Tibial artery (tissue), 4 donors: ENCODE measurements around the gene ZFX.
"Not testable (repeated sequence)": the region's sequence is repeated elsewhere in the genome, so short reads cannot be mapped to it uniquely, and the experiment has no call there.

Experiments
- DNase-seq, 2 donors: peaks; one replicate each; pipeline ENCODE4 v3.0.0-alpha.2; 2019
- H3K27ac ChIP-seq, 2 donors: fragments of 200-600 bp; sonication (generic) in 1 of 2; 1 replicate in 1 of 2; 2 replicates in 1 of 2; pipeline ENCODE4 v1.5.1; 2018 to 2019; ENCODE audit warnings: mild to moderate bottlenecking in 1 of 2
- H3K27me3 ChIP-seq, 2 donors: fragments of 200-600 bp; sonication (generic) in 1 of 2; one replicate each; pipeline versions ENCODE4 v1.5.1 to v1.6.0; 2016 to 2019
- H3K36me3 ChIP-seq, 3 donors: fragments of 200-600 bp; sonication (generic) in 2 of 3; one replicate each; pipeline ENCODE4 v1.5.1; 2016 to 2019; ENCODE audit warnings: mild to moderate bottlenecking in 2 of 3
- H3K4me1 ChIP-seq, 4 donors: fragments of 200-600 bp; sonication (generic) in 2 of 4; 1 replicate in 3 of 4; 2 replicates in 1 of 4; pipeline ENCODE4 v1.5.1; 2016 to 2019
- H3K4me3 ChIP-seq, 2 donors: fragments of 200-600 bp; sonication (generic) in 1 of 2; 1 replicate in 1 of 2; 2 replicates in 1 of 2; pipeline ENCODE4 v1.5.1; 2018 to 2019; ENCODE audit warnings: mild to moderate bottlenecking in 2 of 2
- H3K9me3 ChIP-seq, 3 donors: fragments of 200-600 bp; sonication (generic) in 1 of 3; one replicate each; pipeline ENCODE4 v1.5.1; 2016 to 2019
- CTCF ChIP-seq, 2 experiments: fragments of 200-600 bp in 1 of 2; fragments of 450-650 bp in 1 of 2; IDR thresholded peaks; one replicate each; pipeline ENCODE4 v1.5.1; 2017 to 2019; ENCODE audit warnings: antibody characterized with exemption in 2 of 2, mild to moderate bottlenecking in 1 of 2, moderate library complexity in 1 of 2
- intact Hi-C: fragments of 100-400 bp; cut with DNase I; formaldehyde crosslinking; loops from one replicate; pipeline ENCODE4 v1.15.0; 2023; ENCODE audit warnings: low total_unique reads

The ZFX gene

GRCh38 chrX:24153178-24153795 lies 3.8 kb downstream of the ZFX start:
- no peak for TF ChIP-seq CTCF (IDR thresholded peaks at IDR 0.05)
- Histone ChIP-seq H3K36me3 (no peaks in the 10 kb centered on the region), H3K27ac (peak overlapping the region in 1 of 2 donors; percentile 97), H3K4me3 (no peak overlapping the region), H3K9me3 (no peaks in the 10 kb centered on the region), H3K4me1 (peaks cover 0 to 67% (median 22%) of the 10 kb centered on the region in 4 donors), H3K27me3 (no peaks in the 10 kb centered on the region)
- intact Hi-C loops: loop anchor here (2.0 to 10.0 kb wide), 2 partner anchors 74 to 248 kb away; partner anchors contain the start of genes APOO and CXorf58
- no peak for DNase-seq

GRCh38 chrX:24153796-24154189 lies 4.3 kb downstream of the ZFX start:
- intact Hi-C loops: loop anchor here (2.0 to 10.0 kb wide), 2 partner anchors 75 to 249 kb away; partner anchors contain the start of genes APOO and CXorf58
- Histone ChIP-seq H3K27me3 (no peaks in the 10 kb centered on the region), H3K36me3 (no peaks in the 10 kb centered on the region), H3K9me3 (no peaks in the 10 kb centered on the region), H3K27ac (peak overlapping the region in 1 of 2 donors; percentile 97), H3K4me3 (no peak overlapping the region), H3K4me1 (peaks cover 0 to 67% (median 22%) of the 10 kb centered on the region in 4 donors)
- TF ChIP-seq CTCF (IDR thresholded peaks at IDR 0.05): no peak
- DNase-seq: no peak

- Histone ChIP-seq H3K4me3 (no peak overlapping the region), H3K27ac (peak overlapping the region in 1 of 2 donors; percentile 97), H3K9me3 (no peaks in the 10 kb centered on the region), H3K36me3 (no peaks in the 10 kb centered on the region), H3K4me1 (peaks cover 0 to 67% (median 26%) of the 10 kb centered on the region in 4 donors), H3K27me3 (no peaks in the 10 kb centered on the region)
- intact Hi-C loops: loop anchor here (10.0 kb wide), 1 partner anchor 250 kb away; the partner anchor contains the start of genes APOO and CXorf58
- no peak for TF ChIP-seq CTCF (IDR thresholded peaks at IDR 0.05)
- DNase-seq: no peak
These were observed 5.0 kb downstream of the ZFX start for GRCh38 chrX:24154490-24155034.

GRCh38 chrX:24155747-24156146 lies 6.2 kb downstream of the ZFX start:
- not testable (repeated sequence) for H3K36me3 ChIP-seq, DNase-seq, H3K27ac ChIP-seq, H3K4me3 ChIP-seq, H3K27me3 ChIP-seq, H3K9me3 ChIP-seq
- intact Hi-C loops: loop anchor here (10.0 kb wide), 1 partner anchor 251 kb away; the partner anchor contains the start of genes APOO and CXorf58
- peaks cover 0 to 69% (median 27%) of the 10 kb centered on the region in 4 donors for H3K4me1 ChIP-seq

- Histone ChIP-seq H3K4me3 (no peak overlapping the region), H3K9me3 (no peaks in the 10 kb centered on the region), H3K27ac (no peak overlapping the region), H3K36me3 (no peaks in the 10 kb centered on the region), H3K4me1 (peaks cover 0 to 65% (median 28%) of the 10 kb centered on the region in 4 donors), H3K27me3 (no peaks in the 10 kb centered on the region)
- intact Hi-C loops: loop anchor here (10.0 kb wide), 1 partner anchor 251 kb away; the partner anchor contains the start of genes APOO and CXorf58
- no peak for TF ChIP-seq CTCF (IDR thresholded peaks at IDR 0.05)
- no peak for DNase-seq
These were observed 6.6 kb downstream of the ZFX start for GRCh38 chrX:24156177-24156576.

GRCh38 chrX:24158881-24159280 lies 9.4 kb downstream of the ZFX start:
- Histone ChIP-seq H3K36me3 (no peaks in the 10 kb centered on the region), H3K9me3 (no peaks in the 10 kb centered on the region), H3K27me3 (no peaks in the 10 kb centered on the region), H3K4me1 (peaks cover 0 to 42% (median 21%) of the 10 kb centered on the region in 4 donors), H3K4me3 (no peak overlapping the region), H3K27ac (no peak overlapping the region)
- intact Hi-C loops: loop anchor here (10.0 kb wide), 1 partner anchor 254 kb away; the partner anchor contains the start of genes APOO and CXorf58
- TF ChIP-seq CTCF (IDR thresholded peaks at IDR 0.05): no peak
- DNase-seq: no peak
